A549 (cell line): ENCODE measurements around the gene RAB29.

Source experiments
- CTCF ChIP-seq: fragments of >200 bp; sonication (Bioruptor Twin); formaldehyde crosslinking; IDR thresholded peaks from 3 replicates; pipeline ENCODE4 v1.5.1; 2016
- HOXB13 ChIP-seq: fragments of 250-450 bp; sonication (Bioruptor Pico); IDR thresholded peaks from 2 replicates; pipeline ENCODE4 v1.5.0; 2020; ENCODE audit warnings: low read depth, mild to moderate bottlenecking, moderate library complexity
- MYC ChIP-seq: IDR thresholded peaks from 2 replicates; pipeline ENCODE4 v1.6.1; 2012; ENCODE audit warnings: mild to moderate bottlenecking, inconsistent platforms, low read length, improper control_type of control experiment, borderline replicate concordance
- ZNF302 ChIP-seq: fragments of 250-450 bp; sonication (Bioruptor Pico); IDR thresholded peaks from 2 replicates; pipeline ENCODE4 v1.9.0; 2021; ENCODE audit warnings: inconsistent platforms, mild to moderate bottlenecking, moderate library complexity
- TF ChIP-seq, protein P1 (sequence below): fragments of 200-600 bp; sonication (generic); IDR thresholded peaks from 2 replicates; pipeline ENCODE4 v1.6.1; 2016; ENCODE audit warnings: antibody characterized with exemption, mild to moderate bottlenecking, moderate library complexity

DNA sequence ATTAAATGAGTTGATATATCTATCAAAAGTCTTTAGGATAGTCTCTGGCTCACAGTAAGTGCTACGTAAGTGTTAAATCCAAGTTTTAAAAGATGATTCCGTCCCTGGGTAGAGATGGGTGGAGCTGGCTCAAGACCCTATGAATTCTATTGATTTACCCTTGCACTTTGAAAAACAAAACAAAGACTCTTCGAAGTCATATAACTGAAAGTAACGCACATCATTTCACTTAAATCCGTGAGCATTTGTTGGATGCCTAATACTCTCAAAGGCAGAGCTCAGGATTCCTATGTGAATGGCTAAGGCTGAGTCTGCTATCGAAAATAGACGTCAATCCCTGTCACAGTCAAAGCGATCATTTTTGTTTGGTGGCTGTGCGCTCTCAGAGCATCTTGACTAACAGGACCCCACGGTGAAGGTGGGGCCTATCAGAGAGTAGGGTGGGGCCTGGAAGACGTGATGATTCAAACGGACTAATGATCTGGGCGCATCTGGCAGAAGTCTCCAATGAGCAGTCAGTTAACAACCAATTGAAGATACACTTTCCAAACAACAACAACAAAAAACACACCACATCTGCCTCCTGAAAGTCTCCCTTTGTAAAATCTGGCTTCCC, 24.1 kb downstream of the RAB29 start:
- no peak for TF ChIP-seq CTCF
- TF ChIP-seq HOXB13 (CRISPR knock-in tag): no peak
- TF ChIP-seq, protein P1, sequence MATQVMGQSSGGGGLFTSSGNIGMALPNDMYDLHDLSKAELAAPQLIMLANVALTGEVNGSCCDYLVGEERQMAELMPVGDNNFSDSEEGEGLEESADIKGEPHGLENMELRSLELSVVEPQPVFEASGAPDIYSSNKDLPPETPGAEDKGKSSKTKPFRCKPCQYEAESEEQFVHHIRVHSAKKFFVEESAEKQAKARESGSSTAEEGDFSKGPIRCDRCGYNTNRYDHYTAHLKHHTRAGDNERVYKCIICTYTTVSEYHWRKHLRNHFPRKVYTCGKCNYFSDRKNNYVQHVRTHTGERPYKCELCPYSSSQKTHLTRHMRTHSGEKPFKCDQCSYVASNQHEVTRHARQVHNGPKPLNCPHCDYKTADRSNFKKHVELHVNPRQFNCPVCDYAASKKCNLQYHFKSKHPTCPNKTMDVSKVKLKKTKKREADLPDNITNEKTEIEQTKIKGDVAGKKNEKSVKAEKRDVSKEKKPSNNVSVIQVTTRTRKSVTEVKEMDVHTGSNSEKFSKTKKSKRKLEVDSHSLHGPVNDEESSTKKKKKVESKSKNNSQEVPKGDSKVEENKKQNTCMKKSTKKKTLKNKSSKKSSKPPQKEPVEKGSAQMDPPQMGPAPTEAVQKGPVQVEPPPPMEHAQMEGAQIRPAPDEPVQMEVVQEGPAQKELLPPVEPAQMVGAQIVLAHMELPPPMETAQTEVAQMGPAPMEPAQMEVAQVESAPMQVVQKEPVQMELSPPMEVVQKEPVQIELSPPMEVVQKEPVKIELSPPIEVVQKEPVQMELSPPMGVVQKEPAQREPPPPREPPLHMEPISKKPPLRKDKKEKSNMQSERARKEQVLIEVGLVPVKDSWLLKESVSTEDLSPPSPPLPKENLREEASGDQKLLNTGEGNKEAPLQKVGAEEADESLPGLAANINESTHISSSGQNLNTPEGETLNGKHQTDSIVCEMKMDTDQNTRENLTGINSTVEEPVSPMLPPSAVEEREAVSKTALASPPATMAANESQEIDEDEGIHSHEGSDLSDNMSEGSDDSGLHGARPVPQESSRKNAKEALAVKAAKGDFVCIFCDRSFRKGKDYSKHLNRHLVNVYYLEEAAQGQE: no peak
- no peak for TF ChIP-seq ZNF302 (CRISPR knock-in tag)
- no peak for TF ChIP-seq MYC
